ENCODE measurements around the gene CDON. TPM values are rescaled to one million over a fixed set of nuclear protein-coding genes. Genes with fewer than 3 reads are reported as not detected.
A peak's percentile ranks its signal among the peaks of the same experiment; 100 is the strongest.

CDON gene
- total RNA-seq, 1 experiment from 2014 or later = 34.1 TPM

DNA sequence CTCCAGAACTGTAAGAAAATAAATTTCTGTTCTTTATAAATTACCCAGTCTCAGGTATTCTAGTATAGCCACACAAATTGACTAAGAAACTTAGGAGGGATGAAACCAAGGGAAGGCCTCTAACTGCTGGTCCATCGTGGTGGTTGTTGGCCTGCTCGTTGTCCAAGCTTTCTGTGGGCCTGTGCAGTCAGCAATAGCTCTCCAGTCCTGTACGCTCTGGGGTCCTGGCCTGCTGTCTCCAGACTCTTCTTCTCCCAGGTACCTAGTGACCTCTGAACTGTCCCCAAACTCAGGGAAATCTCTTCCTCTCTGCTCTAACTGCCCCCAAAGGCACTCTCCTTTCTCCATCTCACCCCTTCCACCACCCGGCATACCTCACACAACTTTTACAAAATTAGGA lies 122.5 kb downstream of the CDON start:
- ChIA-PET POLR2A (no interaction called here), CTCF (interaction anchor here (3.0 kb wide), 1 partner anchor 253 kb away, joined by 16 read pairs; no protein-coding TSS in a partner anchor)
- no peaks in the 10 kb centered on the region for H3K9me3 Mint-ChIP-seq
- H3K36me3 Mint-ChIP-seq = no peaks in the 10 kb centered on the region
- no peak for TF ChIP-seq ZNF138 (CRISPR knock-in tag; conservative IDR thresholded peaks at IDR 0.05)
- TF ChIP-seq GTF2I (CRISPR knock-in tag; conservative IDR thresholded peaks at IDR 0.05) = no peak
- TF ChIP-seq, protein P1, sequence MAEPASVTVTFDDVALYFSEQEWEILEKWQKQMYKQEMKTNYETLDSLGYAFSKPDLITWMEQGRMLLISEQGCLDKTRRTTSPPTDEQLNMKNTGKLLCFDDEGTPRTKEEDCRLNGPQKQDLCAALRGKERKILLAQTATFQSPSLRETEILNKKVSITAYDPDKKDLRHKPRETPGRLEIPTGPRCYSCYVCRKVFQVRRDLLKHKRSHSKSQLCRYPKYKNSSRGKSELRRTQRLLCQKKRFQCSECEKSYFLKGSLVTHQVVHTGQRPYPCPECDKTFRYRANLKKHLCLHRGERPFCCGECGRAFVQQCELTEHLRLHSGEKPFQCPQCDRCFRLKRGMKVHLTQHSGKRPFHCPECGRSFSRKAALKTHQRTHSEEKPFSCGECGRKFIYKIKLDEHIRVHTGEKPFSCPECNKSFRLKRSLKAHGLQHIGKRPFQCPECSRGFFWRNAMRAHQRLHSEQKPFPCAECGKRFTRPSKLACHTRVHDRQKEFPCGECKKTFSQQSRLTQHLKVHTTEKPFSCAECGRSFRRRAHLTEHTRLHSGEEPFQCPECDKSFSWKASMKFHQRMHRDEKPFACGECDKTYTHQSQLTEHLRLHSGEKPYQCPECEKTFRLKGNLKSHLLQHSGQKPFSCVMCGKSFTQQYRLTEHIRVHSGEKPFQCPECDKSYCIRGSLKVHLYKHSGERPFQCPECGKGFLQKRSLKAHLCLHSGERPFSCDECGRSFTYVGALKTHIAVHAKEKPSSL (CRISPR knock-in tag; conservative IDR thresholded peaks at IDR 0.05) = no peak
- TF ChIP-seq SOX15 (CRISPR knock-in tag; IDR thresholded peaks at IDR 0.05) = no peak
- TF ChIP-seq NFATC4 (CRISPR knock-in tag; IDR thresholded peaks at IDR 0.05) = no peak
- no peak for TF ChIP-seq ZNF317 (CRISPR knock-in tag; IDR thresholded peaks at IDR 0.05; ENCODE audit: borderline replicate concordance, low read depth)
- TF ChIP-seq ZNF416 (CRISPR knock-in tag; IDR thresholded peaks at IDR 0.05) = no peak
- no peak for TF ChIP-seq CBFB (CRISPR knock-in tag; IDR thresholded peaks at IDR 0.05; ENCODE audit: low read depth)
- TF ChIP-seq, protein P2, sequence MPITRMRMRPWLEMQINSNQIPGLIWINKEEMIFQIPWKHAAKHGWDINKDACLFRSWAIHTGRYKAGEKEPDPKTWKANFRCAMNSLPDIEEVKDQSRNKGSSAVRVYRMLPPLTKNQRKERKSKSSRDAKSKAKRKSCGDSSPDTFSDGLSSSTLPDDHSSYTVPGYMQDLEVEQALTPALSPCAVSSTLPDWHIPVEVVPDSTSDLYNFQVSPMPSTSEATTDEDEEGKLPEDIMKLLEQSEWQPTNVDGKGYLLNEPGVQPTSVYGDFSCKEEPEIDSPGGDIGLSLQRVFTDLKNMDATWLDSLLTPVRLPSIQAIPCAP (CRISPR knock-in tag; IDR thresholded peaks at IDR 0.05) = no peak
- TF ChIP-seq, protein P3, sequence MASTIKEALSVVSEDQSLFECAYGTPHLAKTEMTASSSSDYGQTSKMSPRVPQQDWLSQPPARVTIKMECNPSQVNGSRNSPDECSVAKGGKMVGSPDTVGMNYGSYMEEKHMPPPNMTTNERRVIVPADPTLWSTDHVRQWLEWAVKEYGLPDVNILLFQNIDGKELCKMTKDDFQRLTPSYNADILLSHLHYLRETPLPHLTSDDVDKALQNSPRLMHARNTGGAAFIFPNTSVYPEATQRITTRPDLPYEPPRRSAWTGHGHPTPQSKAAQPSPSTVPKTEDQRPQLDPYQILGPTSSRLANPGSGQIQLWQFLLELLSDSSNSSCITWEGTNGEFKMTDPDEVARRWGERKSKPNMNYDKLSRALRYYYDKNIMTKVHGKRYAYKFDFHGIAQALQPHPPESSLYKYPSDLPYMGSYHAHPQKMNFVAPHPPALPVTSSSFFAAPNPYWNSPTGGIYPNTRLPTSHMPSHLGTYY (CRISPR knock-in tag; IDR thresholded peaks at IDR 0.05) = no peak
- TF ChIP-seq, protein P4, sequence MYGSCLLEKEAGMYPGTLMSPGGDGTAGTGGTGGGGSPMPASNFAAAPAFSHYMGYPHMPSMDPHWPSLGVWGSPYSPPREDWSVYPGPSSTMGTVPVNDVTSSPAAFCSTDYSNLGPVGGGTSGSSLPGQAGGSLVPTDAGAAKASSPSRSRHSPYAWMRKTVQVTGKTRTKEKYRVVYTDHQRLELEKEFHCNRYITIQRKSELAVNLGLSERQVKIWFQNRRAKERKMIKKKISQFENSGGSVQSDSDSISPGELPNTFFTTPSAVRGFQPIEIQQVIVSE (CRISPR knock-in tag; IDR thresholded peaks at IDR 0.05; ENCODE audit: borderline replicate concordance) = no peak
- TF ChIP-seq, protein P5, sequence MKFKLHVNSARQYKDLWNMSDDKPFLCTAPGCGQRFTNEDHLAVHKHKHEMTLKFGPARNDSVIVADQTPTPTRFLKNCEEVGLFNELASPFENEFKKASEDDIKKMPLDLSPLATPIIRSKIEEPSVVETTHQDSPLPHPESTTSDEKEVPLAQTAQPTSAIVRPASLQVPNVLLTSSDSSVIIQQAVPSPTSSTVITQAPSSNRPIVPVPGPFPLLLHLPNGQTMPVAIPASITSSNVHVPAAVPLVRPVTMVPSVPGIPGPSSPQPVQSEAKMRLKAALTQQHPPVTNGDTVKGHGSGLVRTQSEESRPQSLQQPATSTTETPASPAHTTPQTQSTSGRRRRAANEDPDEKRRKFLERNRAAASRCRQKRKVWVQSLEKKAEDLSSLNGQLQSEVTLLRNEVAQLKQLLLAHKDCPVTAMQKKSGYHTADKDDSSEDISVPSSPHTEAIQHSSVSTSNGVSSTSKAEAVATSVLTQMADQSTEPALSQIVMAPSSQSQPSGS (CRISPR knock-in tag; IDR thresholded peaks at IDR 0.05; ENCODE audit: borderline replicate concordance, low read depth) = no peak
- no peak for TF ChIP-seq ZNF219 (CRISPR knock-in tag; IDR thresholded peaks at IDR 0.05; ENCODE audit: borderline replicate concordance)
- TF ChIP-seq KAT7 (CRISPR knock-in tag; IDR thresholded peaks at IDR 0.05; ENCODE audit: borderline replicate concordance) = no peak
- TF ChIP-seq GABPB1 (CRISPR knock-in tag; IDR thresholded peaks at IDR 0.05) = no peak
- TF ChIP-seq, protein P6, sequence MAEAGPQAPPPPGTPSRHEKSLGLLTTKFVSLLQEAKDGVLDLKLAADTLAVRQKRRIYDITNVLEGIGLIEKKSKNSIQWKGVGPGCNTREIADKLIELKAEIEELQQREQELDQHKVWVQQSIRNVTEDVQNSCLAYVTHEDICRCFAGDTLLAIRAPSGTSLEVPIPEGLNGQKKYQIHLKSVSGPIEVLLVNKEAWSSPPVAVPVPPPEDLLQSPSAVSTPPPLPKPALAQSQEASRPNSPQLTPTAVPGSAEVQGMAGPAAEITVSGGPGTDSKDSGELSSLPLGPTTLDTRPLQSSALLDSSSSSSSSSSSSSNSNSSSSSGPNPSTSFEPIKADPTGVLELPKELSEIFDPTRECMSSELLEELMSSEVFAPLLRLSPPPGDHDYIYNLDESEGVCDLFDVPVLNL (CRISPR knock-in tag; IDR thresholded peaks at IDR 0.05; ENCODE audit: borderline replicate concordance, low read depth) = no peak
- no peak for TF ChIP-seq EMX1 (CRISPR knock-in tag; IDR thresholded peaks at IDR 0.05)
- no peaks in the 10 kb centered on the region; the same call in 1 of the 2 replicates for H3K27me3 Mint-ChIP-seq (ENCODE audit: low read depth)
- no peak for ATAC-seq
- no peak overlapping the region for H3K4me3 Mint-ChIP-seq
- no peak for DNase-seq (ENCODE audit: low spot score)
- peaks cover 21% of the 10 kb centered on the region for H3K4me1 Mint-ChIP-seq
- no peak overlapping the region; the same call in 1 of the 2 replicates for H3K27ac Mint-ChIP-seq

DNA sequence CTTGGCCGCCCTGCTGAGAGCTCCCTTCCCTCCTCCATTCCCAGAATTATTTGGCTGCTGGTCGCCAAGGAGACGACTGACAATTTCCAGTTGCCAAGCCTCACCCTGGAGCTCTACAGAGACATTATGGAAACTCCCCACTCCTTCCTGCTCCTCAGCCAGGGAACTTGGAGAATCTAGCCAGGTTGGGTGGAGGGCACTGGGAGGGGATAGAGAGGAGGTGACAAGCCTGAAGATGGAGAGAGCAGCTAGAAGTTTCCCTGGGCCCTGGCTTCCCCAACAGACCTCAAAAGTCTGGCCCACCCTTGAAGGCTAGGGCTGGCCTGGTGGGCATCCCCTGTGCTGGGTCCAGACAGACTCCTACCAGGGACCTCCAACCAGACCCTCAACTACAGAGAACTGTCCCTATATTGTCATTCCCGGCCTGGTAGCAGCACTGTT lies 123.6 kb downstream of the CDON start:
- Mint-ChIP-seq H3K36me3 (no peaks in the 10 kb centered on the region), H3K4me3 (no peak overlapping the region), H3K9me3 (no peaks in the 10 kb centered on the region), H3K27ac (peak overlapping the region; percentile 20; the same call in 1 of the 2 replicates), H3K4me1 (peaks cover 21% of the 10 kb centered on the region), H3K27me3 (ENCODE audit: low read depth) (no peaks in the 10 kb centered on the region)
- ChIA-PET POLR2A (interaction anchor here (0.5 kb wide), 1 partner anchor 492 kb away, joined by 3 read pairs; no protein-coding TSS in a partner anchor), CTCF (interaction anchor here (1.0 to 1.4 kb wide), 2 partner anchors 17 to 123 kb away, joined by 3 to 4 read pairs; no protein-coding TSS in a partner anchor)
- TF ChIP-seq ETV6 (CRISPR knock-in tag; IDR thresholded peaks at IDR 0.05) (no peak), HMGA2 (CRISPR knock-in tag; IDR thresholded peaks at IDR 0.05) (no peak)
- TF ChIP-seq, protein P7, sequence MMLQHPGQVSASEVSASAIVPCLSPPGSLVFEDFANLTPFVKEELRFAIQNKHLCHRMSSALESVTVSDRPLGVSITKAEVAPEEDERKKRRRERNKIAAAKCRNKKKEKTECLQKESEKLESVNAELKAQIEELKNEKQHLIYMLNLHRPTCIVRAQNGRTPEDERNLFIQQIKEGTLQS (CRISPR knock-in tag; conservative IDR thresholded peaks at IDR 0.05) = no peak
- DNase-seq (ENCODE audit: low spot score) = no peak
- ATAC-seq = no peak; the same call in 1 of the 2 replicates
